ENCODE measurements around the gene ATP2A1. TPM values are rescaled to one million over a fixed set of nuclear protein-coding genes. Genes with fewer than 3 reads are reported as not detected.

ATP2A1 gene
- polyA plus RNA-seq, 2 of the 4 experiments (the other 2 are of a cell fraction): 0.96 to 5.2 TPM

DNA sequence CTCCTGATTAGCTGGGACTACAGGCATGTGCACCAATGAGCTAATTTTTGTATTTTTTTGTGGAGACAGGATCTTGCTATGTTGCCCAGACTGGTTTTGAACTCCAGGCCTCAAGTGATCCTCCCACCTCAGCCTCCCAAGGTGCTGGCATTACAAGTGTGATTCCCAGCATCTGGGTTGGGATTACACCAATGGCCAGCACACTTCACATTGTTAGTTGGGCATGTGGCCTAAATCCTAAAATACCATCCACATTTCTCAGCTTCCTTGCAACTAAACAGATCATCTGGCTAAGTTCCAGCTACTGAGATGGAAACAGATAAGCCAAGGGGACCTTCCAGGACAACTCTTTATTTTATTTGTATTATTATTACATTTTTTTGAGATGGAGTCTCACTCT is 36.9 kb downstream of the ATP2A1 start:
- Histone ChIP-seq H3K4me1 (peaks cover 8% of the 10 kb centered on the region; the same call in 1 of the 3 replicates), H3K4me3 (no peak overlapping the region), H3K27ac (no peak overlapping the region), H3K4me2 (no peak overlapping the region), H3K9me3 (no peaks in the 10 kb centered on the region)
- peak in 1 of 2 experiments; percentile 41 for DNase-seq (ENCODE audit: low read depth in 1 of 2, low spot score in 1 of 2)
- CTCF ChIA-PET: interaction anchor here (0.9 to 8.5 kb wide), 5 partner anchors 29 to 52 kb away, joined by 3 to 55 read pairs (median 3); no protein-coding TSS in a partner anchor
- no peak for ATAC-seq
- TF ChIP-seq RAD21 (conservative IDR thresholded peaks at IDR 0.05 in 1 of 2, IDR thresholded peaks at IDR 0.05 in 1 of 2) (no peak), ZC3H11A (IDR thresholded peaks at IDR 0.05) (no peak), NFE2L2 (conservative IDR thresholded peaks at IDR 0.05; ENCODE audit: low read length) (no peak), ESRRA (IDR thresholded peaks at IDR 0.05; ENCODE audit: borderline replicate concordance, low read length) (no peak), HOXB5 (CRISPR knock-in tag; IDR thresholded peaks at IDR 0.05) (no peak)
- TF ChIP-seq, protein P1, sequence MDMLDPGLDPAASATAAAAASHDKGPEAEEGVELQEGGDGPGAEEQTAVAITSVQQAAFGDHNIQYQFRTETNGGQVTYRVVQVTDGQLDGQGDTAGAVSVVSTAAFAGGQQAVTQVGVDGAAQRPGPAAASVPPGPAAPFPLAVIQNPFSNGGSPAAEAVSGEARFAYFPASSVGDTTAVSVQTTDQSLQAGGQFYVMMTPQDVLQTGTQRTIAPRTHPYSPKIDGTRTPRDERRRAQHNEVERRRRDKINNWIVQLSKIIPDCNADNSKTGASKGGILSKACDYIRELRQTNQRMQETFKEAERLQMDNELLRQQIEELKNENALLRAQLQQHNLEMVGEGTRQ (IDR thresholded peaks at IDR 0.05): no peak
- POLR2A ChIA-PET: interaction anchor here (0.6 kb wide), 1 partner anchor 10 kb away, joined by 3 read pairs; the partner anchor contains the start of gene RABEP2
- FAIRE-seq: no peak

DNA sequence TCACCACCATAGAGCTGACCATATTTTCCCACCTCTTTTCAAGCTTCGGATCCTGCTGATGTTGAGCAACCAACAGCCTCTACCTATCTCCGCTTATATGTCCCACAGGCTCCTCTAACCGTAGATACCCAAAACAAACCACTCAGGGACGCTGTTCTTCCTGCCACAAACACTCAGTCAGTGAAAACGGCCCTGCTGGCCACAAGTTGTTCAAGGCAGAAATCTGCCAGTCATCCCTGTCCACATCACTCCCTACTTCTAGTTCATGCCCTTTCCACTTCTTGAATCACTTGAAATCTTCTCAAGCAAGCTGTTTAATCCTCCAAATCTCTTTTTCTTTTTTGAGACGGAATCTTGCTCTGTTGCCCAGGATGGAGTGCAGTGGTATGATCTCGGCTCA is 38.8 kb downstream of the ATP2A1 start:
- no peak overlapping the region for H3K4me3 ChIP-seq
- peak; percentile 31 to 35; a peak in 2 of 6 replicates for ATAC-seq
- FAIRE-seq: no peak
- POLR2A ChIA-PET: no interaction called here
- no peaks in the 10 kb centered on the region for H3K9me3 ChIP-seq
- peak in 1 of 2 experiments; percentile 24 for DNase-seq (ENCODE audit: low read depth in 1 of 2, low spot score in 1 of 2)
- TF ChIP-seq HOXB13 (CRISPR knock-in tag; IDR thresholded peaks at IDR 0.05; ENCODE audit: low read depth): no peak
- no peak for TF ChIP-seq CBX2 (IDR thresholded peaks at IDR 0.05; ENCODE audit: borderline replicate concordance, low read depth)
- no peak for TF ChIP-seq CHD4 (IDR thresholded peaks at IDR 0.05; ENCODE audit: borderline replicate concordance)
- no peak for TF ChIP-seq RARB (CRISPR knock-in tag; IDR thresholded peaks at IDR 0.05)
- TF ChIP-seq CHD2 (IDR thresholded peaks at IDR 0.05; ENCODE audit: low read length, partially characterized antibody): no peak
- no peak for TF ChIP-seq KDM1A (IDR thresholded peaks at IDR 0.05; ENCODE audit: low read depth)
- peak; percentile 71 for TF ChIP-seq NFE2L2 (conservative IDR thresholded peaks at IDR 0.05; ENCODE audit: low read length)
- TF ChIP-seq, protein P2, sequence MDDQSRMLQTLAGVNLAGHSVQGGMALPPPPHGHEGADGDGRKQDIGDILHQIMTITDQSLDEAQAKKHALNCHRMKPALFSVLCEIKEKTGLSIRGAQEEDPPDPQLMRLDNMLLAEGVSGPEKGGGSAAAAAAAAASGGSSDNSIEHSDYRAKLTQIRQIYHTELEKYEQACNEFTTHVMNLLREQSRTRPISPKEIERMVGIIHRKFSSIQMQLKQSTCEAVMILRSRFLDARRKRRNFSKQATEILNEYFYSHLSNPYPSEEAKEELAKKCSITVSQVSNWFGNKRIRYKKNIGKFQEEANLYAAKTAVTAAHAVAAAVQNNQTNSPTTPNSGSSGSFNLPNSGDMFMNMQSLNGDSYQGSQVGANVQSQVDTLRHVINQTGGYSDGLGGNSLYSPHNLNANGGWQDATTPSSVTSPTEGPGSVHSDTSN (IDR thresholded peaks at IDR 0.05): no peak
- H3K4me1 ChIP-seq: 0 out of 3 replicates have a peak, but pooled peaks cover 5% of the 10 kb centered on the region
- H3K27ac ChIP-seq: no peak overlapping the region
- H3K4me2 ChIP-seq: no peak overlapping the region
- WGBS (ENCODE audit: missing lambda C conversion rate): 87% methylated on average over 7 of the region's 7 CpGs
- CTCF ChIA-PET: interaction anchor here (0.9 to 8.5 kb wide), 6 partner anchors 10 to 43 kb away, joined by 3 to 55 read pairs (median 4); no protein-coding TSS in a partner anchor

DNA sequence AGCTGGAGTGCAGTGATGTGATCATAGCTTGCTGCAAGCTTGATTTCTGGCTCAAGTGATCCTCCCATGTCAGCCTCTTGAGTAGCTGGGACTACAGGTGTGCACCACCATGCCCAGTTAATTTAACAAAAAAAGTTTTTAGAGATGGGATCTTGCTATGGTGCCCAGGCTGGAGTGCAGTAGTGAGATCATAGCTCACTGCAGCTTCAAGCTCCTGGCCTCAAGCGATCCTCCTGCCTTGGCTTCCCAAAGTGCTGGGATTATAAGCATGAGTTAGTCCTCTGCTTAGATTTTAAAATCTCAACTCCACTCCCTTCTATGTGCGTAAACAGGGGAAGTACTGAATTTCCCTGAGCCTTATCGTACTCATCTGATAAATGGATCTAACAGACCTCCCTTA is 40.4 kb downstream of the ATP2A1 start:
- 97% methylated on average over 3 of the region's 3 CpGs for WGBS (ENCODE audit: missing lambda C conversion rate)
- no peak for DNase-seq (ENCODE audit: low read depth in 1 of 2, low spot score in 1 of 2)
- Histone ChIP-seq H3K4me2 (no peak overlapping the region), H3K4me1 (0 out of 3 replicates have a peak, but pooled peaks cover 5% of the 10 kb centered on the region), H3K4me3 (no peak overlapping the region), H3K27ac (no peak overlapping the region), H3K9me3 (no peaks in the 10 kb centered on the region)
- TF ChIP-seq, protein P3, sequence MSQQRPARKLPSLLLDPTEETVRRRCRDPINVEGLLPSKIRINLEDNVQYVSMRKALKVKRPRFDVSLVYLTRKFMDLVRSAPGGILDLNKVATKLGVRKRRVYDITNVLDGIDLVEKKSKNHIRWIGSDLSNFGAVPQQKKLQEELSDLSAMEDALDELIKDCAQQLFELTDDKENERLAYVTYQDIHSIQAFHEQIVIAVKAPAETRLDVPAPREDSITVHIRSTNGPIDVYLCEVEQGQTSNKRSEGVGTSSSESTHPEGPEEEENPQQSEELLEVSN (IDR thresholded peaks at IDR 0.05; ENCODE audit: borderline replicate concordance, low read depth): no peak
- no peak for TF ChIP-seq TFCP2L1 (CRISPR knock-in tag; IDR thresholded peaks at IDR 0.05)
- TF ChIP-seq POLR2AphosphoS2 (conservative IDR thresholded peaks at IDR 0.05; ENCODE audit: low read length): no peak
- TF ChIP-seq, protein P4, sequence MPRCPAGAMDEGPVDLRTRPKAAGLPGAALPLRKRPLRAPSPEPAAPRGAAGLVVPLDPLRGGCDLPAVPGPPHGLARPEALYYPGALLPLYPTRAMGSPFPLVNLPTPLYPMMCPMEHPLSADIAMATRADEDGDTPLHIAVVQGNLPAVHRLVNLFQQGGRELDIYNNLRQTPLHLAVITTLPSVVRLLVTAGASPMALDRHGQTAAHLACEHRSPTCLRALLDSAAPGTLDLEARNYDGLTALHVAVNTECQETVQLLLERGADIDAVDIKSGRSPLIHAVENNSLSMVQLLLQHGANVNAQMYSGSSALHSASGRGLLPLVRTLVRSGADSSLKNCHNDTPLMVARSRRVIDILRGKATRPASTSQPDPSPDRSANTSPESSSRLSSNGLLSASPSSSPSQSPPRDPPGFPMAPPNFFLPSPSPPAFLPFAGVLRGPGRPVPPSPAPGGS (IDR thresholded peaks at IDR 0.05): no peak
- TF ChIP-seq, protein P2 (IDR thresholded peaks at IDR 0.05): no peak
- TF ChIP-seq CBX2 (IDR thresholded peaks at IDR 0.05; ENCODE audit: borderline replicate concordance, low read depth): no peak
- TF ChIP-seq KDM5A (IDR thresholded peaks at IDR 0.05): no peak
- TF ChIP-seq SREBF2 (IDR thresholded peaks at IDR 0.05): no peak
- TF ChIP-seq, protein P5, sequence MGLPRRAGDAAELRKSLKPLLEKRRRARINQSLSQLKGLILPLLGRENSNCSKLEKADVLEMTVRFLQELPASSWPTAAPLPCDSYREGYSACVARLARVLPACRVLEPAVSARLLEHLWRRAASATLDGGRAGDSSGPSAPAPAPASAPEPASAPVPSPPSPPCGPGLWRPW (IDR thresholded peaks at IDR 0.05): no peak
- no peak for TF ChIP-seq HOXB13 (CRISPR knock-in tag; IDR thresholded peaks at IDR 0.05; ENCODE audit: low read depth)
- TF ChIP-seq, protein P6, sequence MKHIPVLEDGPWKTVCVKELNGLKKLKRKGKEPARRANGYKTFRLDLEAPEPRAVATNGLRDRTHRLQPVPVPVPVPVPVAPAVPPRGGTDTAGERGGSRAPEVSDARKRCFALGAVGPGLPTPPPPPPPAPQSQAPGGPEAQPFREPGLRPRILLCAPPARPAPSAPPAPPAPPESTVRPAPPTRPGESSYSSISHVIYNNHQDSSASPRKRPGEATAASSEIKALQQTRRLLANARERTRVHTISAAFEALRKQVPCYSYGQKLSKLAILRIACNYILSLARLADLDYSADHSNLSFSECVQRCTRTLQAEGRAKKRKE (CRISPR knock-in tag; IDR thresholded peaks at IDR 0.05; ENCODE audit: low read depth): no peak
- TF ChIP-seq JUN (IDR thresholded peaks at IDR 0.05): no peak
- no peak for TF ChIP-seq POLR2A (IDR thresholded peaks at IDR 0.05; ENCODE audit: low read length)
- TF ChIP-seq NPAS2 (CRISPR knock-in tag; IDR thresholded peaks at IDR 0.05; ENCODE audit: borderline replicate concordance): no peak
- no peak for TF ChIP-seq RAD21 (conservative IDR thresholded peaks at IDR 0.05 in 1 of 2, IDR thresholded peaks at IDR 0.05 in 1 of 2)
- no peak for TF ChIP-seq HEYL (CRISPR knock-in tag; IDR thresholded peaks at IDR 0.05)
- TF ChIP-seq TP53 (CRISPR knock-in tag; IDR thresholded peaks at IDR 0.05): no peak
- ATAC-seq: no peak
- CTCF ChIA-PET: interaction anchor here (1.0 to 8.5 kb wide), 2 partner anchors 26 to 49 kb away, joined by 3 to 55 read pairs; no protein-coding TSS in a partner anchor
- POLR2A ChIA-PET: no interaction called here
- no peak for FAIRE-seq
